HG03066 (cell line): ENCODE results near the gene GNB1.

Experiments
- ATAC-seq: cut with Tn5 transposase; IDR thresholded peaks from one replicate; pipeline ENCODE4 v1.9.1; 2021; ENCODE audit warnings: low read depth; ENCODE audit not compliant: unreplicated experiment

GNB1 gene

GRCh38 chr1:1786836-1787605 is 103.9 kb downstream of the GNB1 start:
- ATAC-seq, result no peak

GRCh38 chr1:1785666-1786065 is 105.2 kb downstream of the GNB1 start:
- no peak for ATAC-seq

- ATAC-seq, result no peak
Measured at GRCh38 chr1:1784933-1785332, 106.0 kb downstream of the GNB1 start.

GRCh38 chr1:1783320-1783719 is 107.6 kb downstream of the GNB1 start:
- no peak for ATAC-seq

GRCh38 chr1:1782399-1783221 is 108.3 kb downstream of the GNB1 start:
- no peak for ATAC-seq

GRCh38 chr1:1781526-1781903 is 109.4 kb downstream of the GNB1 start:
- ATAC-seq, result no peak

GRCh38 chr1:1780598-1781525 is 110.0 kb downstream of the GNB1 start:
- ATAC-seq, result no peak

- peak; percentile 37 for ATAC-seq
Measured at GRCh38 chr1:1779691-1780597, 110.9 kb downstream of the GNB1 start.

GRCh38 chr1:1779320-1779675 is 111.6 kb downstream of the GNB1 start:
- ATAC-seq, result no peak

GRCh38 chr1:1778663-1779319 is 112.1 kb downstream of the GNB1 start:
- ATAC-seq, result peak; percentile 56

GRCh38 chr1:1777950-1778662 is 112.8 kb downstream of the GNB1 start, which contains the start of gene NADK:
Gene NADK (minus strand): TSS chr1:1778470. CDS start chr1:1765406, 13,064 bp downstream.
- peak; percentile 19 for ATAC-seq

GRCh38 chr1:1777583-1777899 is 113.3 kb downstream of the GNB1 start:
- ATAC-seq, result no peak

- no peak for ATAC-seq
Measured at GRCh38 chr1:1776672-1777582, 114.0 kb downstream of the GNB1 start.

- no peak for ATAC-seq
Measured at GRCh38 chr1:1775327-1776226, 115.3 kb downstream of the GNB1 start.

- ATAC-seq, result no peak
Measured at GRCh38 chr1:1773874-1774273, 117.0 kb downstream of the GNB1 start.

- ATAC-seq, result no peak
Measured at GRCh38 chr1:1771096-1771495, 119.8 kb downstream of the GNB1 start.

GRCh38 chr1:1770102-1770501 is 120.8 kb downstream of the GNB1 start:
- no peak for ATAC-seq
